Neural progenitor cell (in vitro differentiated cells): Measurements from ENCODE around the gene ZNF202. TPM values are rescaled to one million over a fixed set of nuclear protein-coding genes. Genes with fewer than 3 reads are reported as not detected.
"Not testable (repeated sequence)": the region's sequence is repeated elsewhere in the genome, so short reads cannot be mapped to it uniquely, and the experiment has no call there.

Source experiments
- DNase-seq: peaks from one replicate; pipeline ENCODE4 v3.0.0-alpha.2; 2016; ENCODE audit warnings: low spot score
- H2AFZ ChIP-seq: fragments of 200-600 bp; sonication (generic); replicated peaks from 2 replicates; pipeline ENCODE4 v1.6.1; 2016; ENCODE audit warnings: antibody characterized with exemption
- H3F3A ChIP-seq: fragments of 200-600 bp; sonication (generic); 2 replicates; pipeline ENCODE4 v1.6.1; 2016; ENCODE audit warnings: antibody characterized with exemption, low read depth
- H3K27ac ChIP-seq: fragments of 200-600 bp; sonication (generic); 2 replicates; pipeline ENCODE4 v1.5.1; 2016; ENCODE audit warnings: mild to moderate bottlenecking
- H3K27me3 ChIP-seq: fragments of 200-600 bp; sonication (generic); 2 replicates; pipeline ENCODE4 v1.6.1; 2016; ENCODE audit warnings: mild to moderate bottlenecking, moderate library complexity
- H3K36me3 ChIP-seq: fragments of 200-600 bp; sonication (generic); 2 replicates; pipeline ENCODE4 v1.5.1; 2016
- H3K4me1 ChIP-seq: fragments of 200-600 bp; sonication (generic); 2 replicates; pipeline ENCODE4 v1.6.1; 2016; ENCODE audit warnings: mixed run types
- H3K4me2 ChIP-seq: fragments of 200-600 bp; sonication (generic); 2 replicates; pipeline ENCODE4 v1.6.1; 2016
- H3K4me3 ChIP-seq: fragments of 200-600 bp; sonication (generic); 2 replicates; pipeline ENCODE4 v1.5.1; 2016
- H3K79me2 ChIP-seq: fragments of 200-600 bp; sonication (generic); 2 replicates; pipeline ENCODE4 v1.6.1; 2016; ENCODE audit warnings: low read depth
- H3K9ac ChIP-seq: fragments of 200-600 bp; sonication (generic); 2 replicates; pipeline ENCODE4 v1.6.1; 2016
- H3K9me3 ChIP-seq: fragments of 200-600 bp; sonication (generic); 2 replicates; pipeline ENCODE4 v1.5.1; 2016; ENCODE audit warnings: low read depth
- H4K20me1 ChIP-seq: fragments of 200-600 bp; sonication (generic); 2 replicates; pipeline ENCODE4 v1.6.1; 2016; ENCODE audit warnings: low read depth
- H3K27ac Mint-ChIP-seq: 3 replicates; pipeline ENCODE4 v1.8.0; 2021; ENCODE audit warnings: mixed read lengths
- H3K27me3 Mint-ChIP-seq: 2 replicates; pipeline ENCODE4 v1.8.0; 2022; ENCODE audit warnings: low read depth, mild to moderate bottlenecking, inconsistent platforms, moderate library complexity, mixed read lengths; ENCODE audit not compliant: insufficient read depth
- H3K36me3 Mint-ChIP-seq: 3 replicates; pipeline ENCODE4 v1.8.0; 2021; ENCODE audit warnings: mixed read lengths
- H3K4me1 Mint-ChIP-seq: 3 replicates; pipeline ENCODE4 v1.8.0; 2021; ENCODE audit warnings: mixed read lengths
- H3K4me3 Mint-ChIP-seq: 3 replicates; pipeline ENCODE4 v1.8.0; 2021; ENCODE audit warnings: mild to moderate bottlenecking, moderate library complexity, mixed read lengths
- H3K9me3 Mint-ChIP-seq: 3 replicates; pipeline ENCODE4 v1.8.0; 2020; ENCODE audit warnings: mixed read lengths
- EZH2 ChIP-seq: fragments of 200-600 bp; sonication (generic); IDR thresholded peaks from 2 replicates; pipeline ENCODE4 v1.6.1; 2017; ENCODE audit warnings: antibody characterized with exemption, mild to moderate bottlenecking, moderate library complexity
- EZH2phosphoT487 ChIP-seq: fragments of 200-600 bp; sonication (generic); IDR thresholded peaks from 2 replicates; pipeline ENCODE4 v1.6.1; 2017; ENCODE audit warnings: antibody characterized with exemption
- total RNA-seq: library from RNA; depleted of rRNA; stranded (reverse); fragments of >200 nt; gene quantifications from 2 replicates; pipeline ENCODE4 v1.2.3, GENCODE V29; 2015; ENCODE audit warnings: low replicate concordance
- TF ChIP-seq, protein P1 (sequence below): fragments of 200-600 bp; sonication (generic); IDR thresholded peaks from 2 replicates; pipeline ENCODE4 v1.5.1; 2017; ENCODE audit warnings: antibody characterized with exemption, mild to moderate bottlenecking

The ZNF202 gene
- total RNA-seq, 1 donor from 2014 or later = 16.4 TPM

DNA sequence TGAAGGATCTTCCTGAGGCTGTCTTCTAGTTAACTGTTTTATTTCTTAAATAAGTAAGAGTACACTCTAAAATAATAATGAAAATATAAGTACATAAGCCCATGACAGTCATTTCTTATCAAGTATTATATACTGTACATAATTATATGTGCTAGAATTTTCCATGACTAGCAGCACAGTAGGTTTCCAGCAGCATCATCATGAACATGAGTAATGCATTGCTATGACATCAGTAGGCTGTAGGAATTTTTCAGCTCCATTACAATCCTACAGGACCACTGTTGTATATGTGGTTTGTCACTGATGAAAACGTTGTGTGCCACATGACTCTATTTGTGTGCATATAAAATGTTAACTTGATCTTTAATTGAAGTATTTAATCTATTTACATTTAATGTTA is 22.0 kb downstream of the ZNF202 start:
- no peak for DNase-seq
- H2AFZ ChIP-seq = no peak overlapping the region
- H3F3A ChIP-seq = no peaks in the 10 kb centered on the region
- no peaks in the 10 kb centered on the region for H3K27me3 ChIP-seq
- no peaks in the 10 kb centered on the region for H3K4me1 Mint-ChIP-seq
- no peaks in the 10 kb centered on the region for H3K9me3 ChIP-seq
- no peaks in the 10 kb centered on the region for H3K27me3 Mint-ChIP-seq
- H3K36me3 Mint-ChIP-seq = peaks cover 9% of the 10 kb centered on the region
- no peaks in the 10 kb centered on the region for H3K79me2 ChIP-seq
- TF ChIP-seq EZH2 (no peak), EZH2phosphoT487 (no peak)
- TF ChIP-seq, protein P1, sequence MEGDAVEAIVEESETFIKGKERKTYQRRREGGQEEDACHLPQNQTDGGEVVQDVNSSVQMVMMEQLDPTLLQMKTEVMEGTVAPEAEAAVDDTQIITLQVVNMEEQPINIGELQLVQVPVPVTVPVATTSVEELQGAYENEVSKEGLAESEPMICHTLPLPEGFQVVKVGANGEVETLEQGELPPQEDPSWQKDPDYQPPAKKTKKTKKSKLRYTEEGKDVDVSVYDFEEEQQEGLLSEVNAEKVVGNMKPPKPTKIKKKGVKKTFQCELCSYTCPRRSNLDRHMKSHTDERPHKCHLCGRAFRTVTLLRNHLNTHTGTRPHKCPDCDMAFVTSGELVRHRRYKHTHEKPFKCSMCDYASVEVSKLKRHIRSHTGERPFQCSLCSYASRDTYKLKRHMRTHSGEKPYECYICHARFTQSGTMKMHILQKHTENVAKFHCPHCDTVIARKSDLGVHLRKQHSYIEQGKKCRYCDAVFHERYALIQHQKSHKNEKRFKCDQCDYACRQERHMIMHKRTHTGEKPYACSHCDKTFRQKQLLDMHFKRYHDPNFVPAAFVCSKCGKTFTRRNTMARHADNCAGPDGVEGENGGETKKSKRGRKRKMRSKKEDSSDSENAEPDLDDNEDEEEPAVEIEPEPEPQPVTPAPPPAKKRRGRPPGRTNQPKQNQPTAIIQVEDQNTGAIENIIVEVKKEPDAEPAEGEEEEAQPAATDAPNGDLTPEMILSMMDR = no peak
- no peak overlapping the region for H3K4me3 Mint-ChIP-seq
- no peak overlapping the region for H3K27ac Mint-ChIP-seq
- peaks cover 2% of the 10 kb centered on the region for H3K36me3 ChIP-seq
- H3K4me2 ChIP-seq = no peak overlapping the region
- H3K27ac ChIP-seq = no peak overlapping the region
- no peak overlapping the region for H3K9ac ChIP-seq
- H3K4me1 ChIP-seq = no peaks in the 10 kb centered on the region
- H3K9me3 Mint-ChIP-seq = no peaks in the 10 kb centered on the region
- H4K20me1 ChIP-seq = no peaks in the 10 kb centered on the region
- no peak overlapping the region for H3K4me3 ChIP-seq

GRCh38 chr11:123718469-123718868 is 23.0 kb downstream of the ZNF202 start:
- Histone ChIP-seq H3K4me1 (no peaks in the 10 kb centered on the region), H3F3A (no peaks in the 10 kb centered on the region), H3K4me3 (no peak overlapping the region), H2AFZ (no peak overlapping the region), H3K9ac (no peak overlapping the region), H3K4me2 (no peak overlapping the region), H3K27ac (no peak overlapping the region), H3K36me3 (no peaks in the 10 kb centered on the region), H3K9me3 (no peaks in the 10 kb centered on the region), H4K20me1 (no peaks in the 10 kb centered on the region), H3K79me2 (no peaks in the 10 kb centered on the region), H3K27me3 (no peaks in the 10 kb centered on the region)
- TF ChIP-seq EZH2 (no peak), EZH2phosphoT487 (no peak)
- TF ChIP-seq, protein P1 = no peak
- no peak for DNase-seq
- H3K4me3 Mint-ChIP-seq = no peak overlapping the region
- no peaks in the 10 kb centered on the region for H3K4me1 Mint-ChIP-seq
- peaks cover 6% of the 10 kb centered on the region for H3K36me3 Mint-ChIP-seq
- no peaks in the 10 kb centered on the region for H3K27me3 Mint-ChIP-seq
- H3K27ac Mint-ChIP-seq = no peak overlapping the region
- H3K9me3 Mint-ChIP-seq = no peaks in the 10 kb centered on the region

GRCh38 chr11:123718063-123718462 is 23.4 kb downstream of the ZNF202 start:
- no peak for DNase-seq
- H3K9me3 Mint-ChIP-seq = no peaks in the 10 kb centered on the region
- H3K27me3 Mint-ChIP-seq = no peaks in the 10 kb centered on the region
- Histone ChIP-seq H2AFZ (no peak overlapping the region), H3K36me3 (no peaks in the 10 kb centered on the region), H3K4me1 (no peaks in the 10 kb centered on the region), H3K9ac (no peak overlapping the region), H3K27ac (no peak overlapping the region), H3K27me3 (no peaks in the 10 kb centered on the region), H3F3A (no peaks in the 10 kb centered on the region), H4K20me1 (no peaks in the 10 kb centered on the region), H3K79me2 (no peaks in the 10 kb centered on the region), H3K9me3 (no peaks in the 10 kb centered on the region), H3K4me3 (no peak overlapping the region), H3K4me2 (no peak overlapping the region)
- H3K4me3 Mint-ChIP-seq = no peak overlapping the region
- no peak overlapping the region for H3K27ac Mint-ChIP-seq
- H3K4me1 Mint-ChIP-seq = no peaks in the 10 kb centered on the region
- peaks cover 2% of the 10 kb centered on the region for H3K36me3 Mint-ChIP-seq
- TF ChIP-seq EZH2phosphoT487 = no peak
- TF ChIP-seq EZH2 = no peak
- TF ChIP-seq, protein P1 = no peak

- not testable (repeated sequence) for H3K9me3 ChIP-seq, H3K4me2 ChIP-seq, H3K27me3 ChIP-seq, DNase-seq, H3K27me3 Mint-ChIP-seq, H3K4me3 Mint-ChIP-seq, H3K4me1 ChIP-seq, H3K27ac Mint-ChIP-seq, H3K27ac ChIP-seq, H3F3A ChIP-seq, H3K4me1 Mint-ChIP-seq, H3K9ac ChIP-seq, H2AFZ ChIP-seq, H3K36me3 Mint-ChIP-seq, H3K9me3 Mint-ChIP-seq, H3K79me2 ChIP-seq, H4K20me1 ChIP-seq, H3K36me3 ChIP-seq, H3K4me3 ChIP-seq
Measured at GRCh38 chr11:123712627-123713026, 28.8 kb downstream of the ZNF202 start.
